ENCODE data around the gene PAGR1. TPM values are rescaled to one million over a fixed set of nuclear protein-coding genes. Genes with fewer than 3 reads are reported as not detected.

The PAGR1 gene
- total and polyA plus RNA-seq, 2 of the 13 experiments (the other 11 are each of a cell fraction or from before 2014, with no cell fraction given) = 9.8 to 66.4 TPM

GRCh38 chr16:29812754-29813643, 3.0 kb upstream of the PAGR1 start:
- H3K79me2 ChIP-seq (ENCODE audit: insufficient read depth, low read length) = peaks cover 24% of the 10 kb centered on the region
- intact Hi-C loops (cut with micrococcal nuclease; ENCODE audit: unreplicated experiment) = no loop called here
- H3K9ac ChIP-seq (ENCODE audit: insufficient read depth, low read depth, low read length) = peak overlapping the region; percentile 42
- peaks cover 0 to 12% of the 10 kb centered on the region in 2 experiments; a peak in 2 of 5 replicates for H3K27me3 ChIP-seq (ENCODE audit: control insufficient read depth in 1 of 2, insufficient read depth in 2 of 2, low read length in 2 of 2)
- H3K27ac ChIP-seq (ENCODE audit: extremely low read length, insufficient read depth, low read length) = no peak overlapping the region
- H4K20me1 ChIP-seq (ENCODE audit: insufficient read depth, low read length) = peaks cover 18% of the 10 kb centered on the region; the same call in 1 of the 2 replicates
- no peak overlapping the region for H2AFZ ChIP-seq (ENCODE audit: low read length)
- H3K36me3 ChIP-seq (replicated peaks in 1 of 2; ENCODE audit: control insufficient read depth in 1 of 2, insufficient read depth in 2 of 2, low read length in 2 of 2) = peaks cover 6 to 26% of the 10 kb centered on the region in 2 experiments
- DNase-seq (ENCODE audit: low spot score) (no peak), FAIRE-seq (no peak), ATAC-seq (no peak)
- peak overlapping the region; percentile 95 for H3K4me2 ChIP-seq (ENCODE audit: low read depth, low read length)
- H3K9me3 ChIP-seq (ENCODE audit: low read length) = no peaks in the 10 kb centered on the region
- H3K4me1 ChIP-seq (ENCODE audit: insufficient read depth, low read length) = peaks cover 80% of the 10 kb centered on the region
- H3K4me3 ChIP-seq (replicated peaks in 1 of 3; ENCODE audit: insufficient read depth in 1 of 3, low read depth in 2 of 3, low read length in 3 of 3) = peak overlapping the region; percentile 52 to 75 (median 64)
- 21% methylated on average over 9 of the region's 9 CpGs for WGBS (ENCODE audit: low lambda C conversion rate)
- in situ Hi-C loops (cut with HindIII; ENCODE audit: extremely low pct_ligation_motif_present, low pct_unique_long_range_greater_than_20kb) = loop anchor here (25.0 kb wide), 1 partner anchor 849 kb away; the partner anchor contains the start of genes FBRS and PRR14
- POLR2A ChIA-PET = interaction anchor here (0.7 to 4.3 kb wide), 9 partner anchors 8 to 252 kb away, joined by 3 to 16 read pairs (median 4); partner anchors contain the start of genes ALDOA, KIF22 and QPRT
- BruUV-seq (replicated peaks) = no TSS peak
- CTCF ChIA-PET (ENCODE audit: low intra/inter-chr PET ratio, low total read pairs) = no interaction called here
- peak; percentile 18 for TF ChIP-seq ZFX (CRISPR knock-in tag; IDR thresholded peaks at IDR 0.05; ENCODE audit: low read depth)
- no peak for TF ChIP-seq PBX2 (CRISPR knock-in tag; IDR thresholded peaks at IDR 0.05)
- TF ChIP-seq ZNF367 (CRISPR knock-in tag; IDR thresholded peaks at IDR 0.05; ENCODE audit: borderline replicate concordance) = no peak
- TF ChIP-seq JDP2 (CRISPR knock-in tag; IDR thresholded peaks at IDR 0.05; ENCODE audit: borderline replicate concordance) = no peak
- TF ChIP-seq DR1 (CRISPR knock-in tag; IDR thresholded peaks at IDR 0.05) = no peak
- TF ChIP-seq PHB2 (IDR thresholded peaks at IDR 0.05; ENCODE audit: partially characterized antibody) = no peak
- TF ChIP-seq CEBPB (IDR thresholded peaks at IDR 0.05; ENCODE audit: borderline replicate concordance, low read depth, low read length) = no peak
- TF ChIP-seq CREBL2 (CRISPR knock-in tag; IDR thresholded peaks at IDR 0.05; ENCODE audit: borderline replicate concordance) = no peak
- TF ChIP-seq NFE2 (CRISPR knock-in tag; IDR thresholded peaks at IDR 0.05) = peak; percentile 21; the same call in 1 of the 2 replicates
- TF ChIP-seq MAZ (IDR thresholded peaks at IDR 0.05; ENCODE audit: borderline replicate concordance, low read depth, low read length) = no peak
- TF ChIP-seq MAZ (CRISPR knock-in tag; IDR thresholded peaks at IDR 0.05; ENCODE audit: low read depth) = 0 out of 2 replicates have a peak, but pooled peaks have one; percentile 35
- TF ChIP-seq SKI (IDR thresholded peaks at IDR 0.05; ENCODE audit: partially characterized antibody) = no peak
- TF ChIP-seq ZNF780A (CRISPR knock-in tag; IDR thresholded peaks at IDR 0.05) = no peak
- TF ChIP-seq AKAP8 (CRISPR knock-in tag; IDR thresholded peaks at IDR 0.05) = no peak
- no peak for TF ChIP-seq MXD3 (CRISPR knock-in tag; IDR thresholded peaks at IDR 0.05)
- TF ChIP-seq TBX2 (CRISPR knock-in tag; IDR thresholded peaks at IDR 0.05; ENCODE audit: borderline replicate concordance) = 0 out of 2 replicates have a peak, but pooled peaks have one; percentile 34
- TF ChIP-seq HINFP (CRISPR knock-in tag; IDR thresholded peaks at IDR 0.05; ENCODE audit: low read depth) = no peak
- 0 out of 2 replicates have a peak, but pooled peaks have one; percentile 16 for TF ChIP-seq ZNF263 (CRISPR knock-in tag; IDR thresholded peaks at IDR 0.05)
- TF ChIP-seq SMARCE1 (IDR thresholded peaks at IDR 0.05; ENCODE audit: borderline replicate concordance) = no peak
- no peak for TF ChIP-seq NCOA2 (CRISPR knock-in tag; IDR thresholded peaks at IDR 0.05)

Data from HepG2 (cell line).